Measurements from ENCODE around the gene IKBKE. TPM values are rescaled to one million over a fixed set of nuclear protein-coding genes. Genes with fewer than 3 reads are reported as not detected.

IKBKE gene
- total RNA-seq, 1 experiment from 2014 or later = 6.6 TPM

DNA sequence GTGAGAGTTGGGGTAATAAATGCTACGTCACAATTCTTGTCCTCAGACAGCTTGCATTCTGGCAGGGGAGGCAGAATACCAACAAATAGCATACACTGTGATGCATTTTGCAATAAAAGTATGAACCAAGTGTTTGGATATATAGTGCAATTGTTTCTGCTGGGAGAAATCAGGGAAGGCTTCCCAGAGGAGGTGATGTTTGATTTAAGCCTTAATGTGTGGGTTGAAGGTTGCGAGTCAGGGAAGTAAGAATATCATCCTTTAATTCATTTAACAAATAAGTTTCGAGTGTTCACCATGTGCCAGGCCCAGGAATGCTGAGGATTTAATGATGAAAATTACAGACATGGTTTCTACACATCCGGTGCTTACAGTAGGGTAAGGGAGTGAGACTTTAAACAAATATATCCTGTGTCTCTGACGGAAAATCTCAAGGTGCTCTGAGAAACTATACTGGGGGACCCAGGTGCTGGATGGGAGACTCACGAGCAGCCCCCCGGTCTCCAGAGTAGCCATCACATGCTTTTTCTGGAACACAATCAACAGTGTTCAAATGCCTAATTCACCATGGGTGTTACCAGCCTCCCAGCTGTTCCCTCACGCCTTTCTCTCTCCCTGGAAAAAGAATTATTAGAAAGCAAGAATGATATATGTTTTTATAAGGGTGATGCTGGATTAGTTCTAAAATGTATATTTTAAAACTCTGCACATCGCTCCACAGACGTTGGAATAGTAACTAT is 68.8 kb downstream of the IKBKE start:
- H3K14ac ChIP-seq (ENCODE audit: insufficient read depth, low read length) = no peak overlapping the region
- no CpG with 5 or more reads among the region's 10 CpGs for WGBS (ENCODE audit: extremely low coverage, insufficient read length, low lambda C conversion rate)
- H4K8ac ChIP-seq (replicated peaks; ENCODE audit: insufficient read length, low read depth, low read length) = no peak overlapping the region
- H2AFZ ChIP-seq (ENCODE audit: low read length) = no peak overlapping the region
- no peak overlapping the region for H3K4ac ChIP-seq (ENCODE audit: low read depth, low read length)
- H2BK12ac ChIP-seq (ENCODE audit: insufficient read length, low read depth, low read length) = no peak overlapping the region
- no peak overlapping the region for H2BK20ac ChIP-seq (ENCODE audit: low read depth, low read length, poor library complexity, severe bottlenecking)
- H3K9ac ChIP-seq (ENCODE audit: extremely low read depth, insufficient read length, low read length) = no peak overlapping the region
- H3K18ac ChIP-seq (ENCODE audit: insufficient read length, low read depth, low read length) = no peak overlapping the region
- H3T11ph ChIP-seq (ENCODE audit: low read length) = no peak overlapping the region
- Mint-ChIP-seq H3K4me1 (peaks cover 6 to 9% of the 10 kb centered on the region in 2 experiments; a peak in 2 of 4 replicates), H3K27me3 (ENCODE audit: low read depth) (peaks cover 8% of the 10 kb centered on the region), H3K9me3 (no peaks in the 10 kb centered on the region), H3K36me3 (ENCODE audit: insufficient read depth in 1 of 3, low read depth in 3 of 3) (no peaks in the 10 kb centered on the region; a peak in 1 of 7 replicates), H3K4me3 (no peak overlapping the region), H3K27ac (no peak overlapping the region)
- H4K91ac ChIP-seq (ENCODE audit: insufficient read length, low read depth, low read length) = no peak overlapping the region
- no peaks in the 10 kb centered on the region for H3K4me1 ChIP-seq (ENCODE audit: insufficient read depth, low read length)
- no peak overlapping the region for H3K56ac ChIP-seq (ENCODE audit: insufficient read length, low read depth, low read length)
- H3K23me2 ChIP-seq (ENCODE audit: insufficient read length, low read depth, low read length, poor library complexity, severe bottlenecking) = no peaks in the 10 kb centered on the region
- no peaks in the 10 kb centered on the region for H3K79me2 ChIP-seq (ENCODE audit: insufficient read depth, low read length)
- H3K79me1 ChIP-seq (ENCODE audit: insufficient read depth, low read depth, low read length, poor library complexity, severe bottlenecking) = no peaks in the 10 kb centered on the region
- H2AK5ac ChIP-seq (ENCODE audit: insufficient read length, low read length) = no peak overlapping the region
- H2BK120ac ChIP-seq (ENCODE audit: low read depth, low read length, poor library complexity, severe bottlenecking) = no peak overlapping the region
- H3K4me2 ChIP-seq (ENCODE audit: insufficient read depth, insufficient read length, low read length) = no peak overlapping the region
- no peaks in the 10 kb centered on the region for H4K20me1 ChIP-seq (ENCODE audit: control insufficient read depth, insufficient read depth, insufficient read length)
- no peak overlapping the region for H4K5ac ChIP-seq (ENCODE audit: insufficient read length, low read depth, low read length)
- TF ChIP-seq, protein P1, sequence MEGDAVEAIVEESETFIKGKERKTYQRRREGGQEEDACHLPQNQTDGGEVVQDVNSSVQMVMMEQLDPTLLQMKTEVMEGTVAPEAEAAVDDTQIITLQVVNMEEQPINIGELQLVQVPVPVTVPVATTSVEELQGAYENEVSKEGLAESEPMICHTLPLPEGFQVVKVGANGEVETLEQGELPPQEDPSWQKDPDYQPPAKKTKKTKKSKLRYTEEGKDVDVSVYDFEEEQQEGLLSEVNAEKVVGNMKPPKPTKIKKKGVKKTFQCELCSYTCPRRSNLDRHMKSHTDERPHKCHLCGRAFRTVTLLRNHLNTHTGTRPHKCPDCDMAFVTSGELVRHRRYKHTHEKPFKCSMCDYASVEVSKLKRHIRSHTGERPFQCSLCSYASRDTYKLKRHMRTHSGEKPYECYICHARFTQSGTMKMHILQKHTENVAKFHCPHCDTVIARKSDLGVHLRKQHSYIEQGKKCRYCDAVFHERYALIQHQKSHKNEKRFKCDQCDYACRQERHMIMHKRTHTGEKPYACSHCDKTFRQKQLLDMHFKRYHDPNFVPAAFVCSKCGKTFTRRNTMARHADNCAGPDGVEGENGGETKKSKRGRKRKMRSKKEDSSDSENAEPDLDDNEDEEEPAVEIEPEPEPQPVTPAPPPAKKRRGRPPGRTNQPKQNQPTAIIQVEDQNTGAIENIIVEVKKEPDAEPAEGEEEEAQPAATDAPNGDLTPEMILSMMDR (conservative IDR thresholded peaks at IDR 0.05) = no peak
- H3K23ac ChIP-seq (ENCODE audit: insufficient read length, low read depth, low read length) = no peak overlapping the region
- no peaks in the 10 kb centered on the region for H3K9me3 ChIP-seq (ENCODE audit: control insufficient read depth, low read depth, low read length)
- no peak for DNase-seq
- no peak overlapping the region for H2BK15ac ChIP-seq (ENCODE audit: low read depth, low read length)
- H2BK5ac ChIP-seq (ENCODE audit: insufficient read length, low read length) = no peak overlapping the region
- H3K27me3 ChIP-seq (ENCODE audit: insufficient read depth, low read length) = no peaks in the 10 kb centered on the region
- no peak overlapping the region for H3K27ac ChIP-seq (ENCODE audit: insufficient read length, low read depth, low read length)

Measured in H9 (cell line).